ENCODE measurements around the gene ENGASE. TPM values are rescaled to one million over a fixed set of nuclear protein-coding genes. Genes with fewer than 3 reads are reported as not detected.

ENGASE gene
- total and polyA plus RNA-seq, 2 of the 8 experiments (the other 6 are each of a cell fraction or from before 2014, with no cell fraction given): 9.3 to 36.1 TPM

DNA sequence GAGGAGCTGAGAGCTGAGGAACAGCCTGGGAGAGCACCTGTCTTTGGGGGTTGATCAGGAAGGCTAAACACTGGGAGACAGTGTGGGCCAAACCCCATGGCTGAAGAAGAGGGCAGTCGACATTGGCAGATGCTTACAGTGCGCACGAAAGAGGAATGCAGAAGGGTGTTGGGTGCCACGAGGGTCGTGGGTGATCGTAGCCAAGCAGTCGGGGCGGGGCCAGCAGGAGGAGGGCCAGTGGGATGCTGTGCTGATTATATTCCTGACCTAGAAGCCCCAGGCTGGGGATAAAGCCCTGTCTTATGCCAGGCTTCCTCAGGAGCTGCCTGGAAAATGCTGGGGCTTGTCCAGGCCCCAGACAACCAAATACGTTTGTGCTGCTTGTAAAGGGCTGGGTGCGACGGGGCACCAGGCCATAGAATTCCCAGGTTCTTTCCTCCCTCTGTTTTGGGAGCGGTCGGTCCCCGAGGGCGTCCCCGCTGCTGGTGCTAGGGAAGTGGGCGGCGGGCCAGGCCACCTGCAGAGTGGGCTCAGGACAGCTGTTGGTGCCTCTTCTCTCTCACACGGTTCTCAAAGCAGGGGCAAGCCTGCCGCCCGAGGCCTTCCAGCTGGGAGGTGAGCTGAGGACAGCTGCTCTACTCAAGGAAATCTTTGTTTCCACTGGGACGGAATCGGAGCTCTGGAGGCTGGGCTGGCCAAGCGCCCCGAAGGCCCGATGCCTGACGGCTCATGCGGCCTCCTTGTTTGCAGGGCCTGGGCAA is 40.7 kb upstream of the ENGASE start (continued):
- TF ChIP-seq POLR2A (IDR thresholded peaks at IDR 0.05; ENCODE audit: control extremely low read depth in 1 of 2, low read depth in 2 of 2, low read length in 2 of 2) (no peak), EP300 (IDR thresholded peaks at IDR 0.05; ENCODE audit: borderline replicate concordance in 1 of 2, low read depth in 2 of 2, low read length in 2 of 2) (no peak), HDAC2 (IDR thresholded peaks at IDR 0.05; ENCODE audit: borderline replicate concordance in 1 of 2, low read depth in 2 of 2, low read length in 2 of 2) (no peak)
